ENCODE results near the gene CCL22.

DNA sequence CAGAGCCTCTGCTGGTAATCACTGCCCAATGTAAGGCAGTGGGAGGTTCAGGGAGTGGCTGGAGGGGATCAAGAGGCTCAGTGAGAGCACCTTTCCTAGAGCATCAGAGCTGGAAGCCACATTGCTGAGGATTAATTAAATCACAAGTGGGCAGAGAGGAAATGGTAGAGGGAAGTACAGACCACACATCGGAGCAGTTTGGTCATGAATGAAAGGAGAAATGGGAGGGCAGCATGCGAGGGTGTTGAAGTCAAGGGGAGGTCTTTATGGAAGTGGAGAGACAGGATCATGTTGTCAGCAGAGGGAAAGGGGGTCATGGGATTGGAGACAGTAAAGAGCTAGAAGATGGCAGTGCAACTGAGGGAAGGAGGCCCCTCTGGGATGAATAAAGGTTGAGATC lies 48.3 kb downstream of the CCL22 start:
- TF ChIP-seq POLR2A (IDR thresholded peaks at IDR 0.05; ENCODE audit: low read depth): no peak
- TF ChIP-seq, protein P1, sequence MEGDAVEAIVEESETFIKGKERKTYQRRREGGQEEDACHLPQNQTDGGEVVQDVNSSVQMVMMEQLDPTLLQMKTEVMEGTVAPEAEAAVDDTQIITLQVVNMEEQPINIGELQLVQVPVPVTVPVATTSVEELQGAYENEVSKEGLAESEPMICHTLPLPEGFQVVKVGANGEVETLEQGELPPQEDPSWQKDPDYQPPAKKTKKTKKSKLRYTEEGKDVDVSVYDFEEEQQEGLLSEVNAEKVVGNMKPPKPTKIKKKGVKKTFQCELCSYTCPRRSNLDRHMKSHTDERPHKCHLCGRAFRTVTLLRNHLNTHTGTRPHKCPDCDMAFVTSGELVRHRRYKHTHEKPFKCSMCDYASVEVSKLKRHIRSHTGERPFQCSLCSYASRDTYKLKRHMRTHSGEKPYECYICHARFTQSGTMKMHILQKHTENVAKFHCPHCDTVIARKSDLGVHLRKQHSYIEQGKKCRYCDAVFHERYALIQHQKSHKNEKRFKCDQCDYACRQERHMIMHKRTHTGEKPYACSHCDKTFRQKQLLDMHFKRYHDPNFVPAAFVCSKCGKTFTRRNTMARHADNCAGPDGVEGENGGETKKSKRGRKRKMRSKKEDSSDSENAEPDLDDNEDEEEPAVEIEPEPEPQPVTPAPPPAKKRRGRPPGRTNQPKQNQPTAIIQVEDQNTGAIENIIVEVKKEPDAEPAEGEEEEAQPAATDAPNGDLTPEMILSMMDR (IDR thresholded peaks at IDR 0.05): no peak

Measured in esophagus muscularis mucosa (tissue), 3 donors.